GM12873 (cell line): Measurements from ENCODE around the gene NT5DC2.

Source experiments
- CTCF ChIP-seq: IDR thresholded peaks from 2 replicates; pipeline ENCODE4 v1.5.1; 2012; ENCODE audit warnings: low read depth, mild to moderate bottlenecking, moderate library complexity, low read length, control low read depth; ENCODE audit not compliant: insufficient read depth; ENCODE audit errors: missing control alignments

The NT5DC2 gene

GRCh38 chr3:52525680-52526561, 7.7 kb downstream of the NT5DC2 start:
- no peak for TF ChIP-seq CTCF

- TF ChIP-seq CTCF = no peak
Measured at GRCh38 chr3:52524752-52525679, 8.6 kb downstream of the NT5DC2 start.

GRCh38 chr3:52524258-52524751, 9.4 kb downstream of the NT5DC2 start:
- TF ChIP-seq CTCF = no peak

- TF ChIP-seq CTCF = no peak
Measured at GRCh38 chr3:52523386-52524257, 10.0 kb downstream of the NT5DC2 start.

GRCh38 chr3:52522651-52523251, 10.9 kb downstream of the NT5DC2 start:
- no peak for TF ChIP-seq CTCF

GRCh38 chr3:52521881-52522650, 11.6 kb downstream of the NT5DC2 start:
- TF ChIP-seq CTCF = no peak
